ENCODE results near the gene MYPOP. TPM values are rescaled to one million over a fixed set of nuclear protein-coding genes. Genes with fewer than 3 reads are reported as not detected.

The MYPOP gene
- total RNA-seq, 2 experiments from 2014 or later = 5.2 to 15.6 TPM

DNA sequence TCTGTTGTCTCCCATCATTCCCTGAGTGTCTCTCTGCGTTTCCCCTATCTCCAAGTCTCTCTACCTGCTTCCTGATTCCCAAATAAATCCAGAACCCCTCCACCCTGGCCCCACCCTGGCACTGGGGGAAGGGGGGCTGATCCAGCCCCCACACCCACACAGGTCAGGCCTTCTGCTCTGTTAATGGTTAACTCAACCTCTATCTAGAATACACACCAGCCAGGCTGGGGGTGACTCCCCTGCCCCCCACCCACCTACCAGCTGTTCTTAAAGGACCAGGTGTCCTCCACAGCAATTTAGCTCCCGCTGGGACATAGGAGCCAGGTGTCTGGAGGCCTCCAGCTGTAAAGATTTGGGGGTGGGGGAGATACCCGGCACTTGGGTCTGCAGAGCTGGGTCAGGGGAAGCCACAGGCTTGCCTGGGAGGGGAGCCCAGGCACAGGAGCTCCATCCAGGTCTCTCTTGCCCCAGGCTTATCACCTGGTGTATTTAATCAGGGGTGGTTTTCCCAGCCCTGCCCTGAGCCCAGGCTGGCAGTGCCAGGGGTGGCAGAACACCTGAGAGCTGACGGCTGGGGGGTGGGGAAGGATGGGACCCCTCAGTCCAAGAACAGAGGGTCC is 20.4 kb downstream of the MYPOP start:
- no peak for TF ChIP-seq EZH2phosphoT487 (IDR thresholded peaks at IDR 0.05; ENCODE audit: borderline replicate concordance, low read depth, low read length)
- TF ChIP-seq, protein P1, sequence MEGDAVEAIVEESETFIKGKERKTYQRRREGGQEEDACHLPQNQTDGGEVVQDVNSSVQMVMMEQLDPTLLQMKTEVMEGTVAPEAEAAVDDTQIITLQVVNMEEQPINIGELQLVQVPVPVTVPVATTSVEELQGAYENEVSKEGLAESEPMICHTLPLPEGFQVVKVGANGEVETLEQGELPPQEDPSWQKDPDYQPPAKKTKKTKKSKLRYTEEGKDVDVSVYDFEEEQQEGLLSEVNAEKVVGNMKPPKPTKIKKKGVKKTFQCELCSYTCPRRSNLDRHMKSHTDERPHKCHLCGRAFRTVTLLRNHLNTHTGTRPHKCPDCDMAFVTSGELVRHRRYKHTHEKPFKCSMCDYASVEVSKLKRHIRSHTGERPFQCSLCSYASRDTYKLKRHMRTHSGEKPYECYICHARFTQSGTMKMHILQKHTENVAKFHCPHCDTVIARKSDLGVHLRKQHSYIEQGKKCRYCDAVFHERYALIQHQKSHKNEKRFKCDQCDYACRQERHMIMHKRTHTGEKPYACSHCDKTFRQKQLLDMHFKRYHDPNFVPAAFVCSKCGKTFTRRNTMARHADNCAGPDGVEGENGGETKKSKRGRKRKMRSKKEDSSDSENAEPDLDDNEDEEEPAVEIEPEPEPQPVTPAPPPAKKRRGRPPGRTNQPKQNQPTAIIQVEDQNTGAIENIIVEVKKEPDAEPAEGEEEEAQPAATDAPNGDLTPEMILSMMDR (conservative IDR thresholded peaks at IDR 0.05; ENCODE audit: low read length) = no peak
- Histone ChIP-seq H3K4me2 (ENCODE audit: low read length) (peak overlapping the region; percentile 88), H3K4me3 (ENCODE audit: low read depth, low read length, poor library complexity, severe bottlenecking) (peak overlapping the region; percentile 69), H3K27ac (ENCODE audit: low read depth, low read length, poor library complexity, severe bottlenecking) (no peak overlapping the region), H3K4me1 (ENCODE audit: insufficient read depth, low read length, poor library complexity, severe bottlenecking) (peaks cover 38% of the 10 kb centered on the region), H3K9me3 (ENCODE audit: low read length) (no peaks in the 10 kb centered on the region), H4K20me1 (ENCODE audit: insufficient read depth, low read length) (no peaks in the 10 kb centered on the region), H3K36me3 (ENCODE audit: insufficient read depth, low read length) (peaks cover 13% of the 10 kb centered on the region; the same call in 1 of the 2 replicates), H3K79me2 (ENCODE audit: insufficient read depth, low read depth, low read length) (peaks cover 18% of the 10 kb centered on the region; the same call in 1 of the 2 replicates), H3K9me2 (ENCODE audit: insufficient read depth, low read length) (no peaks in the 10 kb centered on the region), H2AFZ (ENCODE audit: low read length) (no peak overlapping the region)
- ChIA-PET CTCF (ENCODE audit: unreplicated experiment) (interaction anchor here (1.1 kb wide), 1 partner anchor 19 kb away, joined by 4 read pairs; the partner anchor contains the start of gene SYMPK), POLR2A (interaction anchor here (0.5 to 1.1 kb wide), 3 partner anchors 14 to 21 kb away, joined by 3 to 6 read pairs (median 3); partner anchors contain the start of genes MYPOP and SYMPK)
- BruUV-seq (replicated peaks) = no TSS peak
- intact Hi-C loops (cut with micrococcal nuclease; ENCODE audit: unreplicated experiment) = loop anchor here (10.0 kb wide), 1 partner anchor 177 kb away; no protein-coding TSS in a partner anchor
- DNase-seq (ENCODE audit: low spot score) = peak; percentile 30

- DNase-seq (ENCODE audit: low spot score) = no peak
Observed at GRCh38 chr19:45881082-45881908, 21.1 kb downstream of the MYPOP start.

More at GRCh38 chr19:45881082-45881908, 21.1 kb downstream of the MYPOP start:
- peak overlapping the region; percentile 88 for H3K4me2 ChIP-seq (ENCODE audit: low read length)
- intact Hi-C loops (cut with micrococcal nuclease; ENCODE audit: unreplicated experiment) = loop anchor here (10.0 kb wide), 1 partner anchor 176 kb away; no protein-coding TSS in a partner anchor
- no peaks in the 10 kb centered on the region for H4K20me1 ChIP-seq (ENCODE audit: insufficient read depth, low read length)
- no peaks in the 10 kb centered on the region for H3K9me2 ChIP-seq (ENCODE audit: insufficient read depth, low read length)
- H3K79me2 ChIP-seq (ENCODE audit: insufficient read depth, low read depth, low read length) = peaks cover 18% of the 10 kb centered on the region; the same call in 1 of the 2 replicates
- no peak overlapping the region for H3K4me3 ChIP-seq (ENCODE audit: low read depth, low read length, poor library complexity, severe bottlenecking)
- H3K9me3 ChIP-seq (ENCODE audit: low read length) = no peaks in the 10 kb centered on the region
- POLR2A ChIA-PET = interaction anchor here (0.5 to 1.1 kb wide), 3 partner anchors 14 to 21 kb away, joined by 3 to 6 read pairs (median 3); partner anchors contain the start of genes MYPOP and SYMPK
- no peak for TF ChIP-seq EZH2phosphoT487 (IDR thresholded peaks at IDR 0.05; ENCODE audit: borderline replicate concordance, low read depth, low read length)
- TF ChIP-seq, protein P1 (conservative IDR thresholded peaks at IDR 0.05; ENCODE audit: low read length) = no peak
- peaks cover 13% of the 10 kb centered on the region; the same call in 1 of the 2 replicates for H3K36me3 ChIP-seq (ENCODE audit: insufficient read depth, low read length)
- no TSS peak for BruUV-seq (replicated peaks)
- peaks cover 44% of the 10 kb centered on the region for H3K4me1 ChIP-seq (ENCODE audit: insufficient read depth, low read length, poor library complexity, severe bottlenecking)
- no peak overlapping the region for H2AFZ ChIP-seq (ENCODE audit: low read length)
- CTCF ChIA-PET (ENCODE audit: unreplicated experiment) = interaction anchor here (1.1 kb wide), 1 partner anchor 18 kb away, joined by 4 read pairs; the partner anchor contains the start of gene SYMPK
- H3K27ac ChIP-seq (ENCODE audit: low read depth, low read length, poor library complexity, severe bottlenecking) = no peak overlapping the region
